NT2/D1 (cell line): ENCODE data around the gene LDLRAD3.

Experiments used
- SUZ12 ChIP-seq: IDR thresholded peaks from 2 replicates; pipeline ENCODE4 v1.6.1; 2011; ENCODE audit not compliant: insufficient read length, insufficient read depth; ENCODE audit errors: extremely low read depth
- ZNF274 ChIP-seq: IDR thresholded peaks from 2 replicates; pipeline ENCODE4 v1.6.1; 2011; ENCODE audit warnings: mild to moderate bottlenecking, low read depth, low read length

- TF ChIP-seq ZNF274 (no peak), SUZ12 (no peak)
Measured at GRCh38 chr11:36037031-36037430, 93.2 kb downstream of the LDLRAD3 start.
